IMR-90 (cell line): ENCODE data around the gene FRS3. TPM values are rescaled to one million over a fixed set of nuclear protein-coding genes. Genes with fewer than 3 reads are reported as not detected.

Source experiments
- ATAC-seq: fragments of 200-7000 bp; cut with Tn5 transposase; 2 replicates; pipeline ENCODE4 v1.9.1; 2020; ENCODE audit warnings: low read depth, mild to moderate bottlenecking, moderate library complexity
- BruUV-seq: library from RNA; stranded (reverse); fragments of 400-500 nt; replicated peaks from 2 replicates; lab custom pipeline; 2021; lab: Mats Ljungman, UMichigan
- CTCF ChIA-PET: fragments of 300-600 bp; formaldehyde crosslinking; extraction: SDS; loops from one replicate; lab custom pipeline; 2021; ENCODE audit warnings: antibody characterized with exemption; lab: Yijun Ruan, JAX
- POLR2A ChIA-PET: fragments of 300-600 bp; sonication (Branson Sonifier 250); formaldehyde crosslinking; loops from one replicate; lab custom pipeline; 2022; ENCODE audit warnings: antibody characterized with exemption; ENCODE audit not compliant: unreplicated experiment; lab: Charles Lee
- DNase-seq: peaks from one replicate; pipeline ENCODE4 v3.0.0; 2013
- H2AFZ ChIP-seq: replicated peaks from 2 replicates; pipeline ENCODE3; 2013; ENCODE audit warnings: low read length, mild to moderate bottlenecking; ENCODE audit not compliant: poor library complexity
- H2AK5ac ChIP-seq: 2 replicates; pipeline ENCODE4 v1.6.1; 2013; ENCODE audit warnings: low read depth, low read length, inconsistent platforms
- H2AK9ac ChIP-seq: replicated peaks from 2 replicates; pipeline ENCODE3; 2013; ENCODE audit warnings: mild to moderate bottlenecking, low read depth, low read length, moderate library complexity; ENCODE audit not compliant: poor library complexity
- H2BK120ac ChIP-seq: 2 replicates; pipeline ENCODE4 v1.6.1; 2013; ENCODE audit warnings: low read depth, low read length, inconsistent platforms
- H2BK15ac ChIP-seq: 3 replicates; pipeline ENCODE4 v1.6.1; 2013; ENCODE audit warnings: low read depth, low read length, inconsistent platforms
- H2BK20ac ChIP-seq: 2 replicates; pipeline ENCODE4 v1.6.1; 2013; ENCODE audit warnings: low read depth, mild to moderate bottlenecking, inconsistent platforms, low read length, moderate library complexity
- H2BK5ac ChIP-seq: 2 replicates; pipeline ENCODE4 v1.6.1; 2013; ENCODE audit warnings: mild to moderate bottlenecking, low read depth, low read length, inconsistent platforms; ENCODE audit not compliant: poor library complexity, severe bottlenecking
- H3K14ac ChIP-seq: replicated peaks from 2 replicates; pipeline ENCODE4 v1.6.1; 2013; ENCODE audit warnings: low read depth, low read length, inconsistent platforms
- H3K18ac ChIP-seq: 2 replicates; pipeline ENCODE4 v1.6.1; 2013; ENCODE audit warnings: low read depth, low read length, control low read depth
- H3K23ac ChIP-seq: 2 replicates; pipeline ENCODE4 v1.6.1; 2013; ENCODE audit warnings: low read depth, low read length, inconsistent platforms
- H3K27ac ChIP-seq: 2 replicates; pipeline ENCODE4 v1.5.1; 2013; ENCODE audit warnings: mild to moderate bottlenecking, control low read depth, low read length; ENCODE audit not compliant: insufficient read depth
- H3K27me3 ChIP-seq: 2 replicates; pipeline ENCODE4 v1.6.1; 2013; ENCODE audit warnings: low read length; ENCODE audit not compliant: control insufficient read depth, insufficient read depth
- H3K36me3 ChIP-seq: 2 replicates; pipeline ENCODE4 v1.6.1; 2013; ENCODE audit warnings: low read length, mixed read lengths; ENCODE audit not compliant: control insufficient read depth, insufficient read depth
- H3K4ac ChIP-seq: 2 replicates; pipeline ENCODE4 v1.6.1; 2013; ENCODE audit warnings: low read depth, low read length, inconsistent platforms
- H3K4me1 ChIP-seq: 2 replicates; pipeline ENCODE4 v1.6.1; 2013; ENCODE audit warnings: low read length, mixed read lengths; ENCODE audit not compliant: control insufficient read depth, insufficient read depth
- H3K4me2 ChIP-seq: 2 replicates; pipeline ENCODE4 v1.6.1; 2013; ENCODE audit warnings: low read depth, mild to moderate bottlenecking, control low read depth, low read length, moderate library complexity
- H3K4me3 ChIP-seq: 2 replicates; pipeline ENCODE4 v1.5.1; 2013; ENCODE audit warnings: low read depth, mild to moderate bottlenecking, control low read depth, low read length, moderate library complexity; ENCODE audit not compliant: insufficient read depth
- H3K56ac ChIP-seq: 2 replicates; pipeline ENCODE4 v1.6.1; 2013; ENCODE audit warnings: low read length, inconsistent platforms; ENCODE audit not compliant: insufficient read depth; ENCODE audit errors: extremely low read depth
- H3K79me1 ChIP-seq, 2 experiments: 2 replicates each; pipeline ENCODE4 v1.6.1; 2013; ENCODE audit warnings: low read length in 2 of 2, inconsistent platforms in 1 of 2, low read depth in 1 of 2
- H3K9ac ChIP-seq: 2 replicates; pipeline ENCODE4 v1.6.1; 2013; ENCODE audit warnings: low read depth, low read length, control low read depth
- H3K9me1 ChIP-seq: 2 replicates; pipeline ENCODE4 v1.6.1; 2013; ENCODE audit warnings: low read length, inconsistent platforms; ENCODE audit not compliant: insufficient read depth
- H3K9me3 ChIP-seq: 2 replicates; pipeline ENCODE4 v1.6.1; 2013; ENCODE audit warnings: low read length; ENCODE audit not compliant: control insufficient read depth, insufficient read depth
- H4K20me1 ChIP-seq: 2 replicates; pipeline ENCODE4 v1.6.1; 2013; ENCODE audit warnings: low read length, inconsistent platforms; ENCODE audit not compliant: insufficient read depth
- H4K5ac ChIP-seq: 2 replicates; pipeline ENCODE4 v1.6.1; 2013; ENCODE audit warnings: mild to moderate bottlenecking, low read depth, low read length, control low read depth
- H4K8ac ChIP-seq, 2 experiments: 2 replicates each; pipeline ENCODE4 v1.6.1; 2013; ENCODE audit warnings: low read depth in 2 of 2, low read length in 2 of 2, control low read depth in 1 of 2, inconsistent platforms in 1 of 2
- H4K91ac ChIP-seq: 2 replicates; pipeline ENCODE4 v1.6.1; 2013; ENCODE audit warnings: low read depth, low read length, inconsistent platforms; ENCODE audit not compliant: insufficient read depth
- CEBPB ChIP-seq: IDR thresholded peaks from 2 replicates; pipeline ENCODE4 v1.6.1; 2012; ENCODE audit warnings: low read depth, low read length, improper control_type of control experiment
- CTCF ChIP-seq: conservative IDR thresholded peaks from 2 replicates; pipeline ENCODE4 v1.5.1; 2012; ENCODE audit warnings: mild to moderate bottlenecking, low read depth, low read length, improper control_type of control experiment
- FOS ChIP-seq: fragments of 150-350 bp; IDR thresholded peaks from 2 replicates; pipeline ENCODE4 v1.6.1; 2016; ENCODE audit warnings: low read depth, low read length
- USF2 ChIP-seq: fragments of 150-350 bp; IDR thresholded peaks from 2 replicates; pipeline ENCODE4 v1.6.1; 2017; ENCODE audit warnings: mild to moderate bottlenecking, antibody characterized with exemption, low read length, low read depth
- WGBS, 2 experiments: methylation state at CpG; one replicate each; pipeline versions ENCODE4 v1.1.5 to v1.1.7; 2013; ENCODE audit warnings: missing lambda C conversion rate in 2 of 2; ENCODE audit not compliant: insufficient read length in 1 of 2; ENCODE audit errors: extremely low coverage in 2 of 2; 5-methylcytosine and 5-hydroxymethylcytosine counted together
- dilution Hi-C: fragments of 300-500 bp; cut with HindIII; formaldehyde crosslinking; loops from one replicate; pipeline ENCODE4 v1.14.3; 2018; ENCODE audit warnings: low sequenced_read_pairs; ENCODE audit not compliant: unreplicated experiment
- in situ Hi-C: fragments of 300-500 bp; cut with MboI; formaldehyde crosslinking; loops from 3 replicates; pipeline ENCODE4 v1.14.3; 2019; ENCODE audit warnings: low sequenced_read_pairs, inconsistent platforms, mixed read lengths
- intact Hi-C: fragments of 100-400 bp; cut with micrococcal nuclease; formaldehyde crosslinking; loops from 2 replicates; pipeline ENCODE4 v1.10.0; 2022
- polyA plus RNA-seq, 3 experiments: library from polyadenylated mRNA; depleted of rRNA; stranded (reverse); fragments of >200 nt; gene quantifications; 2 replicates each; pipeline ENCODE4 v1.2.3, GENCODE V29; 2012; ENCODE audit warnings: low replicate concordance in 1 of 3
- total RNA-seq: library from RNA; depleted of rRNA; stranded (reverse); fragments of >200 nt; gene quantifications from 2 replicates; pipeline ENCODE4 v1.2.3, GENCODE V29; 2012

FRS3 gene
- total and polyA plus RNA-seq, 2 of the 4 experiments (the other 2 are of a cell fraction): 0.54 to 3.8 TPM

GRCh38 chr6:41767112-41767833 is 12.4 kb downstream of the FRS3 start:
- Histone ChIP-seq H3K9me1 (no peaks in the 10 kb centered on the region; the same call in 1 of the 2 replicates), H3K27me3 (no peaks in the 10 kb centered on the region), H3K4ac (peak overlapping the region; percentile 46), H2BK120ac (peak overlapping the region; percentile 27), H3K23ac (no peak overlapping the region), H3K4me3 (no peak overlapping the region), H3K56ac (no peak overlapping the region), H4K5ac (no peak overlapping the region), H4K20me1 (no peaks in the 10 kb centered on the region), H3K4me2 (no peak overlapping the region; the same call in 1 of the 2 replicates), H3K36me3 (peaks cover 18% of the 10 kb centered on the region), H3K27ac (peak overlapping the region; percentile 46; the same call in 1 of the 2 replicates), H3K14ac (no peak overlapping the region), H3K79me1 (no peaks in the 10 kb centered on the region), H2AK9ac (peak overlapping the region; percentile 80), H2BK20ac (no peak overlapping the region), H4K91ac (peak overlapping the region; percentile 58), H2AFZ (peak overlapping the region; percentile 85), H2AK5ac (0 out of 2 replicates have a peak overlapping the region, but pooled peaks have one; percentile 20), H2BK15ac (no peak overlapping the region), H3K9me3 (no peaks in the 10 kb centered on the region), H2BK5ac (no peak overlapping the region), H3K4me1 (peaks cover 5% of the 10 kb centered on the region; the same call in 1 of the 2 replicates), H4K8ac (peak overlapping the region in 1 of 2 experiments; percentile 85; a peak in 3 of 4 replicates), H3K9ac (peak overlapping the region; percentile 1; the same call in 1 of the 2 replicates), H3K18ac (no peak overlapping the region)
- in situ Hi-C loops: no loop called here
- WGBS, 2 experiments: 0% methylated on average over 1 of the region's 12 CpGs; no CpG with 5 or more reads in 1 of the 2 experiments
- DNase-seq (peak; percentile 87), ATAC-seq (peak; percentile 96)
- no peak for TF ChIP-seq CTCF
- peak; percentile 83 for TF ChIP-seq CEBPB
- no peak for TF ChIP-seq USF2
- no peak for TF ChIP-seq FOS
- BruUV-seq: no TSS peak
- dilution Hi-C loops: no loop called here
- CTCF ChIA-PET: no interaction called here
- POLR2A ChIA-PET: no interaction called here
- intact Hi-C loops: loop anchor here (2.0 kb wide), 1 partner anchor 32 kb away; the partner anchor contains the start of gene TFEB
